NK-92 (cell line): ENCODE results near the gene RPL18A.

Experiments used
- DNase-seq: peaks from one replicate; lab custom pipeline; 2025; ENCODE audit not compliant: unreplicated experiment; lab: John Stamatoyannopoulos, UW

The RPL18A gene

GRCh38 chr19:17841810-17842662 lies 17.7 kb upstream of the RPL18A start:
- DNase-seq, result no peak

- no peak for DNase-seq
These were observed 16.9 kb upstream of the RPL18A start for GRCh38 chr19:17842663-17843291.

- no peak for DNase-seq
These were observed 16.4 kb upstream of the RPL18A start for GRCh38 chr19:17843292-17843827.

GRCh38 chr19:17843908-17844490 lies 15.7 kb upstream of the RPL18A start:
- DNase-seq, result no peak

DNA sequence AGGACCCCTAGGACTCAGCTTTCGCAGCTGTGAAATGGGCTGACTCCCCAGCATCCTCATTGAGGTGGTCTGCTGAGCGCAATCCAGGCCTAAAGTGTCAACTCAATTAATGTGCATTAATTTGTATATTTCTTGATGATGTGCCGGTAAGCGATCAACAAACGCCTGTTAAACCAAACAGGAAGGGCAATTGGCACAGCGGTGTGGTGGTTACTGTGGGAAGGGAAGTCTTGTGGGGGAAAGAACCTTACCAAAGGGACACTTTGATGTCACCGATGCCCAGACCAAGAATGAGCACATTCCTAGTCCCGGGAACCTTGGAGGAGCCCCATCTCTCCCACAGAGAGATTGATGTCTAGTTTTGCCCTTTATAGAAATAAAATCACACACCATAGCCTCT lies 13.6 kb upstream of the RPL18A start:
- DNase-seq, result no peak

DNA sequence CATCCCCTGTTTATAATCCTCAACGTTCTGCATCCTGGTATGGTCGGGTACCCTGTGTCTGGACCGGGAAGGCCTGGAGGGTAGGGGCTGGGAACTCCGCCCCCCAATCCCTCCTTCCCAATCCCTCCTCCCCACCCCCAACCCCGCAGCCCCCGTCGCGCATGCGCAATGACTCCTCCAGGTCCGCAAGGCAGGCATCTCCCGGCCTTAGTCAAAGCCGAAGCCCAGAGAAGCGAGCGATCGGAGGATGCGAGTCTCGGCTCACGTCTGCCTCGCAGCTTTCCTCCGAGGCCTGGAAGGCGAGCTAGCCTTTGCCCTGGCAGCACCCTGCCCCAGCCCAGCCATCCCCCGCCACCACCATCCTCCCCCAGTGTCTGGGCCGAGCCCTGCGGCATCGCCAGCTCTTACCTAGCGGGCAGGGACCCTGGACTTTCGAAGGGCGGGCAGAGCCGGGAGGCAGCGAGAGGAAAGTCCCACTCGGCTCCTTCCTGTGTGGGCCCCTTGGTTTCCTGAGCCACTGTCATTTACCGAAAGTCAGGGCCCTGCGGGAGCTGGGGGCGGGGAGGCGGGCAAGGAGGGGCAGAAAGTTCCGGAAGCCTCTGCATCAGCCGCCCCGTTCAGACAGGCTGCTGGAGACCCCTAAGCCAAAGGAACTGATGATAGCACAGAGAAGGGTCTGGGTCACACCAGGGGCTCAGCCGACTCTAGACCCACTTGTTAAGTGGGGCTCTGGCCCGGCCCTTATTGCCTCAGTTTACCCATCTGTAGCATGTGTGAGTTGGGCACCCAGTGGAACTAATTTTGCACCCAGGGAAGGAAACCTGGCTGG lies 12.0 kb upstream of the RPL18A start, which contains the start of gene JAK3:
Gene JAK3 (minus strand): TSS at position 445 of the 829 bp plus-strand sequence. CDS start 3,565 bp downstream, outside the sequence.
- no peak for DNase-seq

- DNase-seq, result no peak
These were observed 11.0 kb upstream of the RPL18A start for GRCh38 chr19:17848595-17849292.

DNA sequence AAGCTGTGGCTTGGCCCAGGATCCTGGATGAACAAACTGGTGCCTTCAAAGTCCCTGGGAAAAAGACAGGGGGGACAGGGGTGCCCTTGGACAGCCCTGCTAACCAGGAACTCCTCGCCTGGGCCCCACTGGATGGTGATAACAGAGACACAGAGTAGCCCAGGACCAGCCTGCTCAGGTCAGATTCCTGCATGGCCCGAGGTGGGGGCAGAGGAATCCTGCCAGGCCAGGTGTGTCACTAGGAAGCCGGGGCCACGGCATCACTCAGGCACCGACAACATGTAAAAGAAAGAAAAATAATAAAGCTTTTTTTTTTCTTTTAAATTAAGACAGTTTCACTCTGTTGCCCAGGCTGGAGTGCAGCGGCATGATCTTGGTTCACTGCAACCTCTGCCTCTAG lies 5.6 kb upstream of the RPL18A start:
- no peak for DNase-seq

DNA sequence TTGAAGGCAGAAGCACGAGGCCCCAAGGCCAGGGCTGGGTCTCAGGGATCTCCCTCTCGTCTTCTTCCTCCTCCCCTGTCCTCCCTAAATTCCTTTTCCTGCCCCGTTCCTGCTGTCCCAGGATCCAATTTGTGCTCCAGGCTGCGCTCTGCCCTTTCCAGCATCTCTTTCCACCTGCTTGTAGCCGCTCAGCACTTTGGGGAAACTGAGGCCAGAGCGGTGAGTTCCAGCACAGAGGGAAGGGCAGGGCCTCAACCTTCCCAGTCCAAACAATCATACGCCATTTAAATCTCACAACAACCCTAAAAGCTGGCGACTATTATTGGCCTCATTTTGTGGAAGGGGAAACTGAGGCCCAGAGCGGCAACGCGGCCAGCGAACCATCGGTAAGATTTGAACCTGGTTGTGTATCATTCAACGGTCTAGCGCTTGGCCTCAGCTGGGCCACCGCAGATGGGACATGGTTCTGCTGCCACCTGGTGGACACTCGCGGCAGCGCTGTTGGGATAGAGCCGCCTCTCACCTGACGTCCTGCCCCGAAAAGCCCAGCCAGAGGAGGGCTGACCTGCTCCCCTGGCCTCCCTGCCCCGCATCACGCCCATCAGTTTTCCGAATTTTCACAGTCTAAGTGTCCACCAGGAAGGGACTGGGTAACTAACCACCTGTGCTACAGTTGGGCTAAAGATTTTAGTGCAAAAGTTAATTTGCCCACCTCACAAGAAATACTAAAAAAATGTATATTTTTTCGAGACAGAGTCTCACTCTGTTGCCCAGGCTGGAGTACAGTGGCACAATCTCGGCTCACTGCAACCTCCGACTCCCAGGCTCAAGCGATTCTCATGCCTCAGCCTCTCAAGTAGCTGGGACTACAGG lies 4.2 kb upstream of the RPL18A start:
- DNase-seq, result no peak

GRCh38 chr19:17860331-17860992 lies 752 bp downstream of the RPL18A start:
- no peak for DNase-seq

DNA sequence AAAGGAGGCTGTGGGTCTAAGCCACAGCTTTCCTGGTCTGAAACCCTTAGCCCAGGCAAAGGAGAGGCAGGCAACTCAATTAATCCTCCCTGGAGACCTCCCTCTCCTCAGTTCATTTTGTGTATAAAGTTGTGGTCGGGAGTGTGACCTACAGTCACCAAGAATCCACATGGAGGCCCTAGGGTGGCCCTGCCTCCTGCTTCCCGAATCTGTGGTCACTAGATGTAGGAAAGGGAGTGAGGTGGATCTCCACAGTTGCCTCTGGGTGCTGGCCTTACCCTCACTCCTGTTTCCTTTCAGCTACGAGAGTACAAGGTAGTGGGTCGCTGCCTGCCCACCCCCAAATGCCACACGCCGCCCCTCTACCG lies 1.3 kb downstream of the RPL18A start:
- no peak for DNase-seq

DNA sequence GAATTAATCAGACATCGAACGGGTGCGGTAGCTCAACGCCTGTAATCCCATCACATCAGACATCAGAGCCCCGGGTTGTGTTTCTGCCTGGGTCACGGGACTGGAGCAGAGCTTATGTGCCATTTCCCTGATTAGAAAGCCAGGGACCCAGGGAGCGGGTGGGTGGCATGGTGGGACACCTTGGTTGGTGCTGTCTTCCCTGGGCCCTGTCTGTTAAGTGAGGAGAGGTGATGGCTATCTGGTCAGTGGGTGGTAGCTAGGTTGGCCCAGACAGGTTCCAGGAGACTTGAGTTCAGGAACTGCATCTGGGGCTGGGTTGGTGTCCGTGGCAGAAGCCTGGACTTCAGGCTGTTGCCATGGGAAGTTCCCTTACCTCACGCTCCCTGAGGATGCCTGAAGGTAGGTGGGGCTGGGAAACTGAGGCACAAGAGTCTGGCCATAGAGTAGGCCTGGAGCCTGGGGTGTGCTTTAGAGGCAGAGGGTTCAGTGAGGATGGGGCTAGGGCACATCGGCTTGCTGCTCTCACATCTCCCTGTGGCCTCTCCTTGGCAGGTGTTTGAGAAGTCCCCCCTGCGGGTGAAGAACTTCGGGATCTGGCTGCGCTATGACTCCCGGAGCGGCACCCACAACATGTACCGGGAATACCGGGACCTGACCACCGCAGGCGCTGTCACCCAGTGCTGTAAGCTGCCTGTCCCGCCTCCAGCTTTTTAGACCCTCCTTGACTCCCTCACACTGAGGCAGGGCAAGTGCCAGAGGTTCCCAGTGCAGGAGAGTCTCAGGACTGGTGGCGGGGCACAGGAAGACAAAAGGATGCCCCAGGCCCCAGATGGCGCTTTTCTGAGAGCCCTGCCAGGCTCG lies 2.1 kb downstream of the RPL18A start:
- no peak for DNase-seq

- DNase-seq, result no peak
These were observed 3.2 kb downstream of the RPL18A start for GRCh38 chr19:17862711-17863519.

DNA sequence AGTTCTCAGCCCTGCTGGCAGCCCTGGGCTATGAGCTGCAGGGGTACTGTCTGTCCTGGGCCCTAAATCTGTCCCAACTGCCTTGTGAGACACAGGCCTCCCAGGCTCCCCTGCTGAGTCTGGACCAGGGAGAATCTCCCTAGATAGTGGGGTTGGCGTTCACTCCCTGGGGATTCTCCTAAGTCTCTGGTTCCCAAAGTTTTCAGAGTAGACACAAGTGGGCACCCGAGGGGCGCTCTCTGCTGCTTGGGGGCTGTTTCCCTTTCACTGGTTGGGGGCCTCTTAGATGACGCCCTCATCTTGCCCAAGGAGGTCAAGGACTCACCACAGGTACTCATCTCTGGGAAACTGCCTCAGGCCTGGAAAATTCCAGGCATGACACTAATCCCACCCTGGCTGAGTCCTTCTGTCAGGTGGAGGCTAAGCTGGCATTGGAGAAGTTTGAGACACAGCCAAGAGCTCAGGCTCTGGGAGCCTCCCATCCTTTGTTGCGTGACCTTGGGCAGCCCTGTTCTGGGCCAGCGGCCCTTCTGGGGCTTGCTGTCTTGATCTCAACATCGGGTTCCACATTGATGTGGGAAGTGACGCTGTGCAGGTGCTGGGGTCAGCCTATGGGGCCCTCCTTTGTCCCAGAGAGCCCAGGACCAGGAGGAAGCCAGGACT lies 3.9 kb downstream of the RPL18A start:
- no peak for DNase-seq

- DNase-seq, result no peak
These were observed 5.9 kb downstream of the RPL18A start for GRCh38 chr19:17865364-17866311.
